OCI-LY1 (cell line): ENCODE measurements around the gene RFPL1.

ENCODE experiments used
- EZH2 ChIP-seq: fragments of 200-600 bp; sonication (generic), shearing (Covaris generic); IDR thresholded peaks from 2 replicates; pipeline ENCODE4 v1.8.0; 2017; ENCODE audit warnings: borderline replicate concordance, mixed run types, mild to moderate bottlenecking, antibody characterized with exemption, low read length, moderate library complexity, mixed read lengths
- TF ChIP-seq, protein P1 (sequence below): fragments of 200-600 bp; sonication (generic), shearing (Covaris generic); IDR thresholded peaks from 2 replicates; pipeline ENCODE4 v1.5.1; 2017; ENCODE audit warnings: mild to moderate bottlenecking, antibody characterized with exemption, low read length, moderate library complexity, mixed read lengths

DNA sequence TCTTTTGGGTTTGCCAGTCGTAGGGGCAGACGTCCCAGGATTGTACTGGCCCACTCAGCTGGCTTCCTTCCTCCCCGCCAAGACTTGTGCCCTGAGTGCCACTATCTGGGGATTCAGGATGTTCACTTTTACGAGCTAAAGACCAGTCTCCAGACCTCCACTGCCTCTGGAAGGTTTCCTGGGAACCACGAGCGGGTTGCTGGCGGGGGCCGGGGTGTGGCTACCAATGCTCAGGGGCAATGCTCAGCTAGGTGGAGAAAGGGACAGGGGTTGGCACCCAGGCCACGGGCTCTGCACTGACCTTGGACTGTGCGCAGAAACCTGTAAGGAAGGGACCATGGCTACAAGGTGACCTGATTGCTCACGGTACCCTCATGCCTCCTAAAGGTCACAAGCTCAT, 43.9 kb downstream of the RFPL1 start:
- TF ChIP-seq, protein P1, sequence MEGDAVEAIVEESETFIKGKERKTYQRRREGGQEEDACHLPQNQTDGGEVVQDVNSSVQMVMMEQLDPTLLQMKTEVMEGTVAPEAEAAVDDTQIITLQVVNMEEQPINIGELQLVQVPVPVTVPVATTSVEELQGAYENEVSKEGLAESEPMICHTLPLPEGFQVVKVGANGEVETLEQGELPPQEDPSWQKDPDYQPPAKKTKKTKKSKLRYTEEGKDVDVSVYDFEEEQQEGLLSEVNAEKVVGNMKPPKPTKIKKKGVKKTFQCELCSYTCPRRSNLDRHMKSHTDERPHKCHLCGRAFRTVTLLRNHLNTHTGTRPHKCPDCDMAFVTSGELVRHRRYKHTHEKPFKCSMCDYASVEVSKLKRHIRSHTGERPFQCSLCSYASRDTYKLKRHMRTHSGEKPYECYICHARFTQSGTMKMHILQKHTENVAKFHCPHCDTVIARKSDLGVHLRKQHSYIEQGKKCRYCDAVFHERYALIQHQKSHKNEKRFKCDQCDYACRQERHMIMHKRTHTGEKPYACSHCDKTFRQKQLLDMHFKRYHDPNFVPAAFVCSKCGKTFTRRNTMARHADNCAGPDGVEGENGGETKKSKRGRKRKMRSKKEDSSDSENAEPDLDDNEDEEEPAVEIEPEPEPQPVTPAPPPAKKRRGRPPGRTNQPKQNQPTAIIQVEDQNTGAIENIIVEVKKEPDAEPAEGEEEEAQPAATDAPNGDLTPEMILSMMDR: no peak
- TF ChIP-seq EZH2: no peak
